ENCODE results near the gene PPM1E. TPM values are rescaled to one million over a fixed set of nuclear protein-coding genes. Genes with fewer than 3 reads are reported as not detected.

Gene PPM1E
- total RNA-seq, 1 experiment from 2014 or later: 7.1 TPM

GRCh38 chr17:58741121-58741625 is 14.5 kb upstream of the PPM1E start:
- TF ChIP-seq CTCF (conservative IDR thresholded peaks at IDR 0.05): no peak
- Histone ChIP-seq H3K23me2 (ENCODE audit: insufficient read length, low read depth, low read length, poor library complexity, severe bottlenecking) (no peaks in the 10 kb centered on the region), H3K4ac (ENCODE audit: low read depth, low read length) (no peak overlapping the region), H3K27me3 (ENCODE audit: insufficient read depth, low read length) (no peaks in the 10 kb centered on the region), H3K23ac (ENCODE audit: insufficient read length, low read depth, low read length) (no peak overlapping the region), H3K79me1 (ENCODE audit: insufficient read depth, low read depth, low read length, poor library complexity, severe bottlenecking) (no peaks in the 10 kb centered on the region), H3K56ac (ENCODE audit: insufficient read length, low read depth, low read length) (no peak overlapping the region), H3K4me2 (ENCODE audit: insufficient read depth, insufficient read length, low read length) (no peak overlapping the region), H2BK120ac (ENCODE audit: low read depth, low read length, poor library complexity, severe bottlenecking) (no peak overlapping the region), H2BK5ac (ENCODE audit: insufficient read length, low read length) (no peak overlapping the region), H2BK20ac (ENCODE audit: low read depth, low read length, poor library complexity, severe bottlenecking) (no peak overlapping the region), H4K8ac (replicated peaks; ENCODE audit: insufficient read length, low read depth, low read length) (no peak overlapping the region), H3K9me3 (ENCODE audit: control insufficient read depth, low read depth, low read length) (no peaks in the 10 kb centered on the region), H2AFZ (ENCODE audit: low read length) (no peak overlapping the region), H3K27ac (ENCODE audit: insufficient read length, low read depth, low read length) (no peak overlapping the region), H3K4me1 (ENCODE audit: insufficient read depth, low read length) (no peaks in the 10 kb centered on the region), H2AK5ac (ENCODE audit: insufficient read length, low read length) (no peak overlapping the region), H4K91ac (ENCODE audit: insufficient read length, low read depth, low read length) (no peak overlapping the region), H3K79me2 (ENCODE audit: insufficient read depth, low read length) (no peaks in the 10 kb centered on the region), H2BK15ac (ENCODE audit: low read depth, low read length) (no peak overlapping the region), H4K20me1 (ENCODE audit: control insufficient read depth, insufficient read depth, insufficient read length) (no peaks in the 10 kb centered on the region), H2BK12ac (ENCODE audit: insufficient read length, low read depth, low read length) (no peak overlapping the region), H3K14ac (ENCODE audit: insufficient read depth, low read length) (no peak overlapping the region), H3T11ph (ENCODE audit: low read length) (no peak overlapping the region), H3K18ac (ENCODE audit: insufficient read length, low read depth, low read length) (no peak overlapping the region), H4K5ac (ENCODE audit: insufficient read length, low read depth, low read length) (no peak overlapping the region), H3K9ac (ENCODE audit: extremely low read depth, insufficient read length, low read length) (no peak overlapping the region)
- Mint-ChIP-seq H3K9me3 (no peaks in the 10 kb centered on the region), H3K4me3 (no peak overlapping the region), H3K27me3 (ENCODE audit: low read depth) (no peaks in the 10 kb centered on the region), H3K36me3 (ENCODE audit: insufficient read depth in 1 of 3, low read depth in 3 of 3) (no peaks in the 10 kb centered on the region), H3K4me1 (no peaks in the 10 kb centered on the region), H3K27ac (no peak overlapping the region)
- DNase-seq: no peak
- no CpG with 5 or more reads among the region's 8 CpGs for WGBS (ENCODE audit: extremely low coverage, insufficient read length, low lambda C conversion rate)

All from H9 (cell line).